ENCODE data around the gene IZUMO1. TPM values are rescaled to one million over a fixed set of nuclear protein-coding genes. Genes with fewer than 3 reads are reported as not detected.

The IZUMO1 gene
- total and polyA plus RNA-seq, 2 of the 13 experiments (the other 11 are each of a cell fraction or from before 2014, with no cell fraction given), result 0.07 to 0.22 TPM

DNA sequence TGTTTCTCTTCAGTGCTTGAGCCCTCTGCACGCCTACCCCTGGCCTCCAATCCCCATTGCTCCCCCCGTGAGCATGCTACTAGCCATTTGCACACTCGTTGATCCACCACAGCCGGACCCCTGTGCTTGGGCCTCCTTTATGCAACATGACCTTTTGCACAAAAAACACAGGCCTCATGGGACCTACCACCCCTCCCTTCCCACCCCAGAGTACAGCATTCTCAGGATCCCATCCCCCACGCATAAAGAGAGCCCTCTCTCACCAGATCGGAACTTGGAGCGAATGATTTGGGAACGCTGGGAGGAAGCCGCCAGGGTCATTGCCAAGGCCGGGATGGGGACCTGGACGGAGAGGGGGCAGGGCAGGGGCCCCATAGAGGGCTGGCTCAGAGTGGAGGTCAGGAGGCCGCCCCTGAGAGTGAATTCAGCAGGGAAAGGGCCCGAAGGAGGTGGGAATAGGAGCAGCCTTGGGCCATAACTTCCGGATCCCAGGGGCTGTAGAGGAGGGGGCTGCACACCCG lies 27.9 kb downstream of the IZUMO1 start (continued):
- TF ChIP-seq TCF7 (IDR thresholded peaks at IDR 0.05; ENCODE audit: low read depth) (no peak), HIVEP1 (CRISPR knock-in tag; IDR thresholded peaks at IDR 0.05) (peak; percentile 51), ZNF556 (CRISPR knock-in tag; IDR thresholded peaks at IDR 0.05; ENCODE audit: borderline replicate concordance) (peak; percentile 74), NFYB (CRISPR knock-in tag; IDR thresholded peaks at IDR 0.05) (no peak), PAWR (CRISPR knock-in tag; IDR thresholded peaks at IDR 0.05; ENCODE audit: borderline replicate concordance) (no peak), MAZ (IDR thresholded peaks at IDR 0.05; ENCODE audit: borderline replicate concordance, low read depth, low read length) (no peak), MAZ (CRISPR knock-in tag; IDR thresholded peaks at IDR 0.05; ENCODE audit: low read depth) (0 out of 2 replicates have a peak, but pooled peaks have one; percentile 51), ZBTB3 (CRISPR knock-in tag; IDR thresholded peaks at IDR 0.05; ENCODE audit: borderline replicate concordance, low read depth) (no peak), THRA (CRISPR knock-in tag; IDR thresholded peaks at IDR 0.05; ENCODE audit: borderline replicate concordance) (peak; percentile 68; the same call in 1 of the 2 replicates), CREM (IDR thresholded peaks at IDR 0.05) (peak; percentile 55; the same call in 1 of the 2 replicates), CREM (CRISPR knock-in tag; IDR thresholded peaks at IDR 0.05) (no peak), HNRNPUL1 (IDR thresholded peaks at IDR 0.05; ENCODE audit: low read depth, low read length) (no peak), ZNF614 (CRISPR knock-in tag; IDR thresholded peaks at IDR 0.05; ENCODE audit: borderline replicate concordance) (peak; percentile 35; the same call in 1 of the 2 replicates), U2AF1 (optimal IDR thresholded peaks at IDR 0.05; ENCODE audit: low read depth, low read length) (no peak), ZNF264 (CRISPR knock-in tag; IDR thresholded peaks at IDR 0.05) (no peak; the same call in 1 of the 2 replicates), SKIL (CRISPR knock-in tag; IDR thresholded peaks at IDR 0.05; ENCODE audit: borderline replicate concordance) (peak; percentile 92), E2F2 (CRISPR knock-in tag; IDR thresholded peaks at IDR 0.05; ENCODE audit: borderline replicate concordance) (no peak), PHF21A (CRISPR knock-in tag; IDR thresholded peaks at IDR 0.05) (peak; percentile 85), FOXP4 (CRISPR knock-in tag; IDR thresholded peaks at IDR 0.05) (no peak)
- TF ChIP-seq, protein P1, sequence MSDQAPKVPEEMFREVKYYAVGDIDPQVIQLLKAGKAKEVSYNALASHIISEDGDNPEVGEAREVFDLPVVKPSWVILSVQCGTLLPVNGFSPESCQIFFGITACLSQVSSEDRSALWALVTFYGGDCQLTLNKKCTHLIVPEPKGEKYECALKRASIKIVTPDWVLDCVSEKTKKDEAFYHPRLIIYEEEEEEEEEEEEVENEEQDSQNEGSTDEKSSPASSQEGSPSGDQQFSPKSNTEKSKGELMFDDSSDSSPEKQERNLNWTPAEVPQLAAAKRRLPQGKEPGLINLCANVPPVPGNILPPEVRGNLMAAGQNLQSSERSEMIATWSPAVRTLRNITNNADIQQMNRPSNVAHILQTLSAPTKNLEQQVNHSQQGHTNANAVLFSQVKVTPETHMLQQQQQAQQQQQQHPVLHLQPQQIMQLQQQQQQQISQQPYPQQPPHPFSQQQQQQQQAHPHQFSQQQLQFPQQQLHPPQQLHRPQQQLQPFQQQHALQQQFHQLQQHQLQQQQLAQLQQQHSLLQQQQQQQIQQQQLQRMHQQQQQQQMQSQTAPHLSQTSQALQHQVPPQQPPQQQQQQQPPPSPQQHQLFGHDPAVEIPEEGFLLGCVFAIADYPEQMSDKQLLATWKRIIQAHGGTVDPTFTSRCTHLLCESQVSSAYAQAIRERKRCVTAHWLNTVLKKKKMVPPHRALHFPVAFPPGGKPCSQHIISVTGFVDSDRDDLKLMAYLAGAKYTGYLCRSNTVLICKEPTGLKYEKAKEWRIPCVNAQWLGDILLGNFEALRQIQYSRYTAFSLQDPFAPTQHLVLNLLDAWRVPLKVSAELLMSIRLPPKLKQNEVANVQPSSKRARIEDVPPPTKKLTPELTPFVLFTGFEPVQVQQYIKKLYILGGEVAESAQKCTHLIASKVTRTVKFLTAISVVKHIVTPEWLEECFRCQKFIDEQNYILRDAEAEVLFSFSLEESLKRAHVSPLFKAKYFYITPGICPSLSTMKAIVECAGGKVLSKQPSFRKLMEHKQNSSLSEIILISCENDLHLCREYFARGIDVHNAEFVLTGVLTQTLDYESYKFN (CRISPR knock-in tag; conservative IDR thresholded peaks at IDR 0.05), result peak; percentile 91

Measured in HepG2 (cell line).